Thoracic aorta (tissue), 2 donors: ENCODE measurements around the gene PCDH9. TPM values are rescaled to one million over a fixed set of nuclear protein-coding genes. Genes with fewer than 3 reads are reported as not detected.

ENCODE experiments used
- ATAC-seq: fragments of 150-250 bp; one replicate; pipeline ENCODE4 v1.8.0; 2017; ENCODE audit warnings: low read depth; ENCODE audit not compliant: insufficient number of reproducible peaks, low FRiP score
- DNase-seq: peaks from one replicate; pipeline ENCODE4 v3.0.0-alpha.2; 2020; ENCODE audit warnings: low spot score
- H3K27ac ChIP-seq, 2 donors: fragments of 200-600 bp; sonication (generic); 1 replicate in 1 of 2; 2 replicates in 1 of 2; pipeline ENCODE4 v1.5.1; 2016; ENCODE audit warnings: mild to moderate bottlenecking in 2 of 2, moderate library complexity in 2 of 2
- H3K27me3 ChIP-seq: fragments of 200-600 bp; sonication (generic); replicated peaks from 2 replicates; pipeline ENCODE4 v1.6.0; 2016; ENCODE audit warnings: mild to moderate bottlenecking; ENCODE audit not compliant: insufficient read depth
- H3K36me3 ChIP-seq: fragments of 200-600 bp; sonication (generic); one replicate; pipeline ENCODE4 v1.5.1; 2016
- H3K4me1 ChIP-seq, 2 donors: fragments of 200-600 bp; sonication (generic); 1 replicate in 1 of 2; 2 replicates in 1 of 2; pipeline versions ENCODE4 v1.5.1 to v1.6.0; 2016; ENCODE audit warnings: low read depth in 2 of 2, mild to moderate bottlenecking in 1 of 2; ENCODE audit not compliant: control insufficient read depth in 1 of 2
- H3K4me3 ChIP-seq: fragments of 200-600 bp; sonication (generic); 2 replicates; pipeline ENCODE4 v1.5.1; 2016; ENCODE audit warnings: mild to moderate bottlenecking
- H3K9me3 ChIP-seq: fragments of 200-600 bp; sonication (generic); 2 replicates; pipeline ENCODE4 v1.5.1; 2016
- total RNA-seq, 2 donors: library from RNA; depleted of rRNA; stranded (reverse); fragments of >200 nt; gene quantifications; one replicate each; pipeline versions ENCODE4 v1.1.0 to v1.2.3, GENCODE V29; 2016
- TF ChIP-seq, protein P1 (sequence below): fragments of 200-600 bp; sonication (generic); IDR thresholded peaks from one replicate; pipeline ENCODE4 v1.5.1; 2019; ENCODE audit warnings: antibody characterized with exemption

The PCDH9 gene
- total RNA-seq, 2 donors from 2014 or later: 12.3 to 15.3 TPM

DNA sequence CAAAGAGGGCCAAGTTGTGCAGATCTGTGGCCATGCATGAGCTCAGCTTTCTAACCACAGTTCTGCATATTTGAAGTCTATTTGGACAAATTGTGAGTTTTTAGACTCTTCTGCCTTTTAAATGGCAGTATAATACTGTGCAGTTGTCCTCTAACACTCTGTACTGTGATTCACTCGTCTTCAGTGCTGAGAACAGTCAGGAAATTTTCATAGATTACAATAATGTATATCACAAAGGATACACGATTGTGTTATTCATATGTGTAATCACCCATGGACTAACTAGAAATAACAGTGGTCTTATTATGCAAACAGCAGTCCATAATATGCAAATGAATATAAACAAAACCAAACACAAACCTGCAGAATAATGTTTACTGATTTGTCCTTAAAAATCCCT, 259.1 kb downstream of the PCDH9 start:
- Histone ChIP-seq H3K4me1 (no peaks in the 10 kb centered on the region), H3K27me3 (no peaks in the 10 kb centered on the region), H3K4me3 (no peak overlapping the region), H3K36me3 (no peaks in the 10 kb centered on the region), H3K9me3 (no peaks in the 10 kb centered on the region), H3K27ac (no peak overlapping the region)
- ATAC-seq (no peak), DNase-seq (no peak)
- TF ChIP-seq, protein P1, sequence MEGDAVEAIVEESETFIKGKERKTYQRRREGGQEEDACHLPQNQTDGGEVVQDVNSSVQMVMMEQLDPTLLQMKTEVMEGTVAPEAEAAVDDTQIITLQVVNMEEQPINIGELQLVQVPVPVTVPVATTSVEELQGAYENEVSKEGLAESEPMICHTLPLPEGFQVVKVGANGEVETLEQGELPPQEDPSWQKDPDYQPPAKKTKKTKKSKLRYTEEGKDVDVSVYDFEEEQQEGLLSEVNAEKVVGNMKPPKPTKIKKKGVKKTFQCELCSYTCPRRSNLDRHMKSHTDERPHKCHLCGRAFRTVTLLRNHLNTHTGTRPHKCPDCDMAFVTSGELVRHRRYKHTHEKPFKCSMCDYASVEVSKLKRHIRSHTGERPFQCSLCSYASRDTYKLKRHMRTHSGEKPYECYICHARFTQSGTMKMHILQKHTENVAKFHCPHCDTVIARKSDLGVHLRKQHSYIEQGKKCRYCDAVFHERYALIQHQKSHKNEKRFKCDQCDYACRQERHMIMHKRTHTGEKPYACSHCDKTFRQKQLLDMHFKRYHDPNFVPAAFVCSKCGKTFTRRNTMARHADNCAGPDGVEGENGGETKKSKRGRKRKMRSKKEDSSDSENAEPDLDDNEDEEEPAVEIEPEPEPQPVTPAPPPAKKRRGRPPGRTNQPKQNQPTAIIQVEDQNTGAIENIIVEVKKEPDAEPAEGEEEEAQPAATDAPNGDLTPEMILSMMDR: no peak

DNA sequence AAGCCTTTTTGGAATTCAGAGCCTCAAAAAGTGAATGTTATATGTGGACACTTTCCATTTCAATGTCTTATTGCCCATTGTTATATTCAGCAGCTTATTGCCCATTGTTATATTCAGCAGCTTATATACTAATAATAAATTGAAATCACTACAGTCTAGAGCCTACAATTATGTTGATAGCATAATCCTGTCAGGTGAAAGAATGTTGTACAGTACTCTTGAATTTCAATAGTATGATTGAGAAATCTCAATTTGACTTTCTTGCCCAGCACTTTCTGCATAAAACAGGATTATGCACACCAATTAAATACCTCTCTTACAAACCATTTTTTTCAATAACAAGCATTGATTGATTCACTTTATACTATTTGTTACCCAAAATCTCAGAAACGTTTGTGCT, 260.8 kb downstream of the PCDH9 start:
- H3K4me3 ChIP-seq: no peak overlapping the region
- H3K36me3 ChIP-seq: no peaks in the 10 kb centered on the region
- H3K27ac ChIP-seq: no peak overlapping the region
- H3K4me1 ChIP-seq: no peaks in the 10 kb centered on the region
- ATAC-seq (no peak), DNase-seq (no peak)
- no peaks in the 10 kb centered on the region for H3K27me3 ChIP-seq
- TF ChIP-seq, protein P1: no peak
- no peaks in the 10 kb centered on the region for H3K9me3 ChIP-seq

DNA sequence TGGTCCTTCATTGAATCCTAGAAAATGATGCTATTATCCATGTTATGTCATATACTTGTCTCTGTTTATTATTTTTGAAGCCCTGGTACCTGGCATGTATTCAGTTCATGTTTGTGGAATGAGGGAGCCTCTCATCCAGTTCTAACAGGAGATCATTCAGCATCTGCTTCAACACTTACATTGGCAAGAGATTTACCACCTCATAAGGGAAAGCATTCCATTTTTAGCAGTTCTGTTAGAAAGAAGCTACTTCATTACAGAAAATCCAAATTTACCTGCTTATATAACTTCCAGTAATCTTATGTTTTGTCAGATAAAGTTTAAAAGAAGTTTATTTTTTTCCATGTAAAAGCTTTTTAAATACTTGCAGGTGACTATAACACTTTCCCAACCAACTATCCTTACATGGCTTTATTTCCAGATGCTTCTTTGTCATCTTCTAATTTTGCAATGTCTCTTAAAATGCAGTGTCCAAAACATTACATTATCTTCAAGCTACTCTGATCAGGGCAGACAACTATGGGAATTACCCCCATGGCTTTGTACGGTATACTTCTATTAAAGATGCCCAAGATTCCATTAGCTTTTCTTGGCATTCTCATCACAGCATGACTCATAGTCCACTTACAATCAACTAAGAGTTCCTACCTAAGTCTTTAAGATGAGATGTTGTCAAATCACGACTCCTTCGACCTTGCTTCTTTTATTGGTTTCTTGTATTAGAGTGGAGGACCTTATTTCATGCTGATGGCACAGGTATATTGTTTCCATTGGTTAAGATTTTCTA, 262.1 kb downstream of the PCDH9 start:
- TF ChIP-seq, protein P1: no peak
- Histone ChIP-seq H3K27me3 (no peaks in the 10 kb centered on the region), H3K9me3 (no peaks in the 10 kb centered on the region), H3K27ac (no peak overlapping the region), H3K36me3 (no peaks in the 10 kb centered on the region), H3K4me1 (no peaks in the 10 kb centered on the region), H3K4me3 (no peak overlapping the region)
- DNase-seq: no peak
- ATAC-seq: no peak

DNA sequence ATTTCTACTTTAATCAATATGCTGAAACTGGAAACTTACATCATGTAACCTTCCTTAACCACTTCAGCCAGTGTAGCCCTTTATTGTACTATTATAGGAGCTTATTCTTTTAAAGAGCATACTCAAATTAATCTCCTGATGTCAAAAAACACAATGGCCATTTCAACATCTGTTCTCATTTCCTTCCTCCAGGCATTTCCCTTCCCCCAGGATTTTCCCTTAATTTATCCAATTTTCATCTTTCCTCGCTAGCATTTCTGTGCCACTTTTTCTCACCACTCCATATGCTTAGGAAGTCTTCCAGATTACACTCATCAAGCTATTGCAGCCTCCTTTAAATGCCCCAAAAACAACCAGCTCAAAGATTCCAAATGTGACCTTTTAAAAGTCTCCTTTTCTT, 265.0 kb downstream of the PCDH9 start:
- Histone ChIP-seq H3K27ac (no peak overlapping the region), H3K27me3 (no peaks in the 10 kb centered on the region), H3K4me1 (no peaks in the 10 kb centered on the region), H3K4me3 (no peak overlapping the region), H3K36me3 (no peaks in the 10 kb centered on the region), H3K9me3 (no peaks in the 10 kb centered on the region)
- ATAC-seq: no peak
- TF ChIP-seq, protein P1: no peak
- DNase-seq: no peak

DNA sequence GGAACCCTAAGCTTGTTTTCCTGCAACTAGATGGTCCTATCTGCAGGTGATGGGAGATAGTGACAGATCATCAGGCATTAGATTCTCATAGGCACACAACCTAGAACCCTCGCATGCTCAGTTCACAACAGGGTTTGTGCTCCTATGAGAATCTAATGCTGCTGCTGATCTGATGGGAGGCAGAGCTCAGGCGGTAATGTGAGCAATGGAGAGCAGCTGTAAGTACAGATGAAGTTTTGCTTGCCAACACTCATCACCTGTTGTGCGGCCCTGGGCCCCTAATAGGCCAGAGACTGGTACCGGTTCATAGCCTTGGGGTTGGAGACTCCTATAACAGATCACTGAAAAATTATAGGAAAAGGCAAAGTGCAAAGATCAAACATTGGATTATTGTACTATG, 267.2 kb downstream of the PCDH9 start:
- DNase-seq (no peak), ATAC-seq (no peak)
- no peaks in the 10 kb centered on the region for H3K27me3 ChIP-seq
- TF ChIP-seq, protein P1: no peak
- no peak overlapping the region for H3K27ac ChIP-seq
- H3K4me3 ChIP-seq: no peak overlapping the region
- H3K36me3 ChIP-seq: no peaks in the 10 kb centered on the region
- H3K9me3 ChIP-seq: no peaks in the 10 kb centered on the region
- no peaks in the 10 kb centered on the region for H3K4me1 ChIP-seq
